Hippocampal formation (tissue), 2 donors: ENCODE results near the gene VEGFD.

Source experiments
- DNase-seq, 2 donors: peaks; one replicate each; lab custom pipeline; 2025; lab: John Stamatoyannopoulos, UW

Gene VEGFD

DNA sequence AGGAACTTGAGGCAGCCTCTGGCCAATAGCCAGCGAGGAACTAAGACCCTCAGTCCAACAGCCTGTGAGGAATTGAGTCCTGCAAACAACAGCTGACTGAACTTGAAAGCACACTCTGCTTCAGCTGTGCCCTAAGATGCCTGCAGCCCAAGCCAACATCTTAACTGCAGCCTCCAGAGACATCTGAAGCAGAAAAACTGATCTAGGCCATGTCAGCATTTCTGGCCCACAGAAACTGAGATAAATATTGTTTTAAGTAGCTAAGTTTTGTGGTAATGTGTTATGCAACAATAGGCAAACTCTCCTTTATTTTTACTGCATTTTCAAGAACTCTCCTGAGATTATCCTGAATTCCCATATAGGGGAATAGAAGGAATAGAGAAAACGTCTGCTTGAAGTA, 24.5 kb downstream of the VEGFD start:
- DNase-seq: no peak

DNA sequence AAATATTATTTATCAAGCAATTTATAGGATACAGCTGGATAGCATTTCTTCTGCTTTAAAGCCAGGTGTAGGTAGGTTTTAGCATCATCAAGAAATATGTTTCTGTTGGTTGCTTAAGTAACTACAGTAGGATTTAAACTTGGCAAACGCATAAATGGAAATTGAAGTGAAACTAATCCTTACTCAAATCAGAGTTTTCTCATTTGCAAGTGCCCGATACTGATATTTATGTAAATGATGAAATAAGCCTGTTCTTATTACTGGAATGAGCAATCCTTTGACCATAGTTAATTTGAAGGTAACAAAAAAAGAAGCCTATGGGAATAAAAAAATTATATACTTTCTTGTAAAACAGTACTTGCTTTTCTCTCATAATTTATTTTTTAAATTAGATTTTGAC, 25.7 kb downstream of the VEGFD start:
- no peak for DNase-seq

DNA sequence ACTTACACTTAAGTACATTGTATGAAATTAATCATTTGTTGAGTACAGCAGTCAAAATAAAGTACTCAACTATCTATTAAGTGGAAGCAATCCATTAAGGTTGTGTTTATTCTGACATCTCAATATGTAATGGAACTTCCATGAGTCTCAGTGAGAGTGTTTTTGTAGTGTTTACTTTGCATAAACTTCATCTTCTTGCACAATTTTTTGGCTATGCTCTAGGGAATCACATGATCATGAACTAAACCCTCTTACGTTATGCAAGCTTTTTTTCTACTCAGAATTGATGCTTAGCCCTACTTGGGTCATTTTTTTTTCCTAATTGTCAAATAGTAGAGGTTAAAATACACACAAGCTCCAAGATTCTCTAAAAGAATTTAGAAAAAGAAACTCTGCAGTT, 27.8 kb downstream of the VEGFD start:
- no peak for DNase-seq

DNA sequence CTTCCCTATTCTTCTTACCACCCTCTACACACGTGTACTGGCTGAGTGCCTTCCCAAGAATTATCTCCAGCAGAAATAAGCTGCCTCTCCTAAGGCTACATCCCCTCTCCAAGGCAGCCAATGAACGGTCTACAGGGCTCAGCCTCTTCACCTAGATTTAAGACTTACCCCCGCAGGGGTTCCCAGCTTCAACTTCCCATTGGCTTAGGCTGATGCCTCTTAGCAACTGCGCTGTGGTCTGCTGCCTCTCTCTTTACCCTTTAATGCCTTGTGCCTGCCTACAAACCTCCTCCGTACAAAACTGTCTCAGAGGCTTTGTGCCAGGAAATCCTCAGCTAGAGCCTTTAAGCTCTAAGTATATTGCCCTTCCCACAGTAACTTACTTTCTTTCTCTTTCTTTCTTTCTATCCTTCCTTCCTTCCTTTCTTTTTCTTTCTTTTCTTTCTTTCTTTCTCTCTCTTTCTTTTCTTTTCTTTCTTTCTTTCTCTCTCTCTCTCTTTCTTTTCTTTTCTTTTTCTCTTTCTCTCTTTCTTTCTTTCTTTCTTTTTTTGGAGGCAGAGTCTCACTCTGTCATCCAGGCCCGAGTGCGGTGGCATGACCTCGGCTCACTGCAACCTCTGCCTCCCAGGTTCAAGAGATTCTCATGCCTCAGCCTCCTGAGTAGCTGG, 33.8 kb downstream of the VEGFD start:
- DNase-seq: no peak

DNA sequence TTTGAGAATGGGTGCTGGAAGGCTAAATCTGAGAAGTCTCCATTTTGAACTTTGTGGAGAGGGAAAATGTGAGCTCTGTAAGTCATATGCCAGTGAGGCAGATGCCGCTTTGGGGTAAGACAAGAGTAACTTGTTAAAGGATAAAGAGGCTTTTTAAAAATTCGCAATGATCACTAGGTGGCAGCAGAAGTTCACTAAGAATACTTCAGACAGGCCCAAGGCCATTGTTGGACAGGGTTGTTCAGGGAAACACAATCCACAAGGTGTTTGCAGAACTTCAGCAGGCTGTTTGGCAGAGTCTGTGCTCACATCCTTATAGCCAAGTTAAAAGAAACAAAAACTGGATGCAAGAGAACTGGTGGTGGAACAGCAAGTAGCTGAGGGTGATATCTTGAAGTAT, 35.2 kb downstream of the VEGFD start:
- DNase-seq: peak; percentile 7 to 52

DNA sequence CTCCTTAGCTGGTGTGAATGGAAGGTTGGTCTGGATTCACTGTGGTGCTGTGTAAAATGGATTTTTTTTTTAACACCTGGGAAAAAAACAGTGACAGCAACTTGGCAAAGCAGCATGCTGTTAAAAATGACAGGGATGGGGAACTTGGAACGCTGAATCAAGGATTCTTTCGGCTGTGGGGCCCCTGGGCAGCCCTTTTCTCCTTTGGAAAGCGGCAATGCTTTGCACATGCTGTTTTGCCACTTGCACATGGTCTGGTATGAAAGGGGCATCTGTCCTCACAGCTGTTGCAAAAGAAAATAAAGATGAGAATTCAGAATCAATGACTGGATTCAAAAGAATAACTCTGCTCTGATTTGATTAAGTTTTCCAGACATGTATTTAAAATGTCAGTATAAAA, 38.2 kb downstream of the VEGFD start:
- DNase-seq: no peak

DNA sequence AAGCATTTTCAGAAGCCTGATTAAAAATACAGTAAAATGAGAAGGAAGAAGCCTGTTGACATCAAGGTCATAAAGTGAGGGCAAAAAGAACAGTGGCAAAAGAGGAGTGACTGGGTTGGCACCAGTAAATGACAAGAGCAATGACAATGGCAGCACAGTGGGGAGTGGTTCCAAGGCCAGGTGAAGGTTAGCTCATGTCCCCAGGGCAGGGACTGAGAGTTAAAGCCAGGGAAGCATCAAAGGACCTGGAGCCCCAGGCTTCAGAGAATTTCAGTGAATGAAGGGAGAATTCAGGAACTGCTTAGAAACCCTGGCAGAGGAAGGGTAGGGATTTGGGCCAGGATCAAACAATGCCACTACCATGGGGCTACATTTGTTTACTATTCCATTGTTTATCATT, 40.1 kb downstream of the VEGFD start:
- DNase-seq: no peak

DNA sequence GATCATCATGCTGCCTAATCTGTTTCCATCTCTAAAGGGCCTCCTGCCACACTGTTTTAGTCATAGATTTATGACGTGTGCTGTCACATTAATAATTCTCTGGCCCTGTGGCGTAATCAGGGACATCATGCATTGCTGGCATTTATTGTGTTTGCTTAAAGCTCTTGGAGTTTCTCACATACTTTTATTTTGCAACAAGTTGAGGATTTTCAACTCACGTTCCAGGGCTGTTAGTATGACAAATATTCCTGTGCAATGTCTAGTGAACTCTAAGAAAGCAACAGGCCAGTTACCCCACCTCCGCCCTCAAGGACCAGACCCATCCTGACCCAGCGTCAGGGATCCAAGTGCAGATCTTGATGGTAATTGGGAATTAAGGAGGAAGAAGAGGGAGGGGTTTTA, 41.1 kb downstream of the VEGFD start:
- DNase-seq: no peak

DNA sequence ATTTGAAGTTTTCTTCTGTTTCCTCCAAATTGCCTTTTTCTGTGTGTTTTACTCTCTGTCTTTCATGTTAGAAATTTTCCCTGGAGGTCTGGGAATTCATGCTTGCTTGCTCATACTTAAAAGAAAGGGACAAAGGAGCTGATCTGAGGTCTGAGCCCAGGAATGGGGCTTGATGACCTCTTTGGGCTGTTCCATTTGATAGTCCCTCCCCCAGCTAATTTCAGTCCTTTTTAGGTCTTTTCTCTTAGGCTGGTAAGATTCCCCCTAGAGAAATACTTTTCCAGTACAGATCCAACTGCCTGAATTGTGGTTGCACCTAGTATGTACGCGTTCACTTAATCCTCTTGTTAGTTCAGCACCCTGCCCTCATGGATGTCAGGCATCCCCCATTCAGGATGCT, 43.3 kb downstream of the VEGFD start:
- DNase-seq: no peak

DNA sequence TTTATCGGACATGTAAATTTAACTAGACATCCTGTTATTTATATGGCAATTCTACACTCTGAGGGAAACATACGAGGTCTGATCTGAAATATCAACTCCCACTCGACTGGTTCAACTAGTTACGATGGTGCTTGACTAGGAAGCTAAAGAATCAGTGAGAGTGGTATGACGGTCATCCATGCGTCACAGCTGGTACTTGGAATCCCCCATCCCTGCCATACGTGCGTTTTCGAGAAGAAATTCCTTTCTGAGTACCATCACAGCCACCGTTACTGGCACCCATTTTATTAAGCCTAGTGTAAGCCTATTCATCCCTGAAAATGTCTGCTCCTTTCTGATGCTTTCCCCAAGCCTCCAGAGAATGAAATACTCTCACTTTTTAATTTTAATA, 48.2 kb downstream of the VEGFD start:
- no peak for DNase-seq

DNA sequence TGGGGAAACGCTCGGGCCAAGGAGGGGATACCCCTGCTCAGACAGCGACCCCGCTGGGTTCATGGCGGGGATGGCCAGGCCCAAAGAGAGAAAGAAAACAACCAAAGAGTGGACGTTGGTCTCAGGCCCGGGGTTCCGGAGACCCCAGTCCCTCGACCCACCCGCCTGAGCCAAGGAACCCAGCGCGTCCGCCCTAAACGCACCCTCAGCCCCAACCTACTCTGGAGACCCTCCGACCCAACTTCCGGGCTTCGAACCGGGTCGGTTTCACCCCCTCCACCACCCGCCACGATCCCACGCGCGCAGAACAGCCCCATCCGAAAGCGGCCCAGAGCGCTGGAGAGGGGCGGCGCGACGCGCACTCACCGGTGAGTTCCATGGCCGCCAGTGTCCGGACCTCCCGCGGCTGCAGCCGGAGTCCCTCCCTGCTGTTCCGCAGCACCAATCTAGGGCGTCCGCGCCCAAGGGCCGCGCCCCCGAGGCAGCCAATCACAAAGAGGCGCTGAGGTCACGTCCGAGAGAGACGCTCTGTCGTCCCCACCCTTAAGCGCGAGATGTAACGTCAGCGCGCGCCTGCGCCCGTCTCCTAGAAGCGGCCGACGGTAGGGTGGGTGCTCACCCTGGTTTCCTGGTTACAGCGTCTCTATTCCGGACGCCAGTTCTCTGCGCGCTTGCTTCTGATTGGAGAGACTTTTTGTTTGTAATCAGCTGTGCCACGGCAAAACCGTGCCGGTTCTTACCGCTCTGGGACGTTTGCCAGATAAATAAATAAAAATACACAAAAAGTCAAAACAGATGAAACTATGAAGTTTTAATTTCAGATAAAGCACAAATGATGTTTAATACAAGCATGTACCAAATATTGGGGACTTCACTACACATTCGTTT, 48.8 kb downstream of the VEGFD start, which contains the start of gene PIGA:
Gene PIGA, minus strand, starts transcription at position 389 of the 888 bp plus-strand sequence. CDS start 3,593 bp downstream, outside the sequence.
- DNase-seq: peak; percentile 86 to 87

DNA sequence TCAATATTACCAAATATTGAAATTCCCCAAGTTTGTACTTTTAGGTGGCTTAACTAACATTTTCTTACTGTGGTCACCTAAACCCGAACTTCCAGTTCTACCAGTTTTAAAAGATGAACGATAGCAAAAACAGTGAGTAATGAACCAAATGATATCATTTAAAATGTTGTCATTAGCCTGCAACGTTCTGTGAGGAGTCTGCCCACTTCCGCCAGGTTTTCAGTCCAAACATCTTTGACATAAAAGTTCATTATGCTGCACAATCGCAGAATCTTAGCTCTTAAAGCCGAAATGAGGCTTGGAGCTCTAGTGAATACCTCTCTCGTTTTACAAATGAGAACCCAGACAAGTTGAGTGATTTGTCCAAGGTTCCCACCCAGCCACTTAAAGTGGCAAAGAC, 49.7 kb downstream of the VEGFD start:
- no peak for DNase-seq

DNA sequence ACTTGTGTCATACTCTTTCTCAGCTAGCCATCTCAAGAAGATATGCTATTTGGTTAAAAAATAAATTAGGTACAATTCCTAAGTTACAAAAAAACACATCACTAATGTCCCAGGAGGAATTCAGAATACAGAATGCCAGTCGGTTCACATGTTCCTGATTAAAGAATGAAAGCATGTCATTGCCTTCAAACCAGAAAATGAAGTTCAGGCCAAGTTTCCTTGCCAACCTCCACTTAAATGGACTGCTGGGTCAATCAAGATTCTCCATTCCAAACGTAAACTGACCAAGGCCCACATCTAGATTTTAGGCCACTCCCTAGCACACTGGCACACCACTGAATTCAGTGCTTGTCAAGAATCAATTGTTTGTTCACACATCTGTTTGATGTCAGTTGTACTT, 55.4 kb downstream of the VEGFD start:
- no peak for DNase-seq

DNA sequence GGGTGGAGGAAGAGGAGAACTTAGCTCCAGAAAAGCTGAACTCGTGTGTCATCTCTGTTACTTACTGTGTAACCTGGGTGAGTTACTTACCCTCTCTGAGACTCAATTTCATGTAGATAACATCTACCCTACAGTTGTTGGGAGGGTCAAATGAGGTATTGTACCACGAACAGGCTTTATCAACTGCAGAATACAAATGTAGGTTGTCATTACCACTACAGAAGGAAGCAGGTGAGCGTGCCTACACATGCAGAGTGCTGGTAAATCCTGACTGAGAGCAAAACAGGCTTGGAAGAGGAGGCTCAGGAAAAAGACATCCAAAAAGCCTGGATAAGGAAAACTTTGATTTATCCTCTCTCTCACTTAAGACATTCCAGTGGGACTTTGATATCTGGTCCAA, 56.1 kb downstream of the VEGFD start:
- DNase-seq: no peak

DNA sequence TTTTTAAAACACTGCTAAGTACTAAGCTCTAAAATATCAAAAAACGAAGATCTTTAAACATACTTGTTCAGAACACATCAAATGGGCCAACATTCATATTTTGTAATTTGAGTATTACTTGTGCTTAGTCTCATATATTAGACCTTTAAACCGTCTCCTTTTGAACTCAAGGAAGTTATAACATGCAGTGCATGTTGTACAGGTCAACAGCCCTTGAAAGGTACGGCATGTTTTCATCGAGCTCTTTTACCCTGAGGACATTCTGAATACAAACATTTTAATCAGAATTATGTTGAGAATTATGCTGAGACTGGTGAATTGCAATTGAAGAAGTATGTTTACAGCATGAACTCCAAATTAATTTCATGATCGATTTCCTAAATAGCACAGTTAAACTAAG, 61.7 kb downstream of the VEGFD start:
- DNase-seq: no peak

DNA sequence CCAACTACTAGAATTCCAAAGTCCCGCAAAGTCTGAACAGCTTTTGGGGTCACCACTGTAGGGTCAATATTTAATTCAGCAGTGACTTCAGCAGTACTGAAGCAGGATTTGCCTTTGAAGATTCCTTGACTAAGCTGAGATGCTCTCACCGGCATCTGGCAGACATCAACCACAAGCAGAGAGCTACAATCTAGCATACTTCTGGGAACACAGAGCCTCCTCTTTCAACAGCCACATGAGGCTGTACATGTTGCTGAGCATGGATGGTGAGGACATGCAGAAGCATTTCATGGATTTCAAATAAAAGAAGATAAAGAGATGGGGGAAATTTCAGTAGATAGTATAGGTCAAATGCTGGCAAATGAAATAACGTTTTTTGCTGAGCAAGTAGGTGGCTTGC, 62.1 kb downstream of the VEGFD start:
- DNase-seq: no peak

DNA sequence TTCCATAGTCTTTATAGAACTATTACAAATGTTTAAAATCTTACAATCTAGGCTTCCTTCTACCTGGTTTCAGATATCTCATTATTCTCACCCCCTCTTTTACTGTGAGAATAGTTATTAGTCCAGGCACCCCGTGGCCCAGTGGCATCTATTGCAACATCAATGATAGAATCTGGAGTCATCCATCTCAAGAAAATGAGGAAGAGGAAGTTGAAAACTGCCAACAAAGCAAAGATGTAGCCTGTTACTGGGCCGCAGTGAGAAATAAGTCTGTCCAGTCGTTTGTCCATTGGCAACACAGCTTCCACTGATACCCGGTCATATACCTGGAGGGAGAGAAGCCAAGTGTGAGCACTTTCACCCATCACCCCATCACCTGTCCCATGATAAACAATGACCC, 62.8 kb downstream of the VEGFD start:
- peak in 1 of 2 donors; percentile 2 for DNase-seq

DNA sequence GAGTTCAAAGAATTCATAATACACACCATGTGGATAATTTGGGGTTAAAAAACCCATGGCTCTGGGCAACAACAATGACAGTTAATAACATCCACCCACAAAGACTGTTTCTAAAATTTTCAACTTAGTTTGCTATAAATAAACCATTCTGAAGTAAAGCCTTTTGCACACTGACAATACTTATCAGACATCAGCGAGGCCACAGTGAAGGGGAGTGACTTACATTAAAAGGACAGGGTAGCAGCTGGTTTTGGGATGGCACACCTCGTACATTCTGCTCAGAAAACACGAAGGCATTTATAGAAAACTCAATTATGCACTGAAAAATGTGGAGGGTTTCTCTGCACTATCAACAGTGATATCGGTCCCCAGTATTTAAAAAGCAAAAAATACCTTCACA, 63.9 kb downstream of the VEGFD start:
- DNase-seq: no peak

DNA sequence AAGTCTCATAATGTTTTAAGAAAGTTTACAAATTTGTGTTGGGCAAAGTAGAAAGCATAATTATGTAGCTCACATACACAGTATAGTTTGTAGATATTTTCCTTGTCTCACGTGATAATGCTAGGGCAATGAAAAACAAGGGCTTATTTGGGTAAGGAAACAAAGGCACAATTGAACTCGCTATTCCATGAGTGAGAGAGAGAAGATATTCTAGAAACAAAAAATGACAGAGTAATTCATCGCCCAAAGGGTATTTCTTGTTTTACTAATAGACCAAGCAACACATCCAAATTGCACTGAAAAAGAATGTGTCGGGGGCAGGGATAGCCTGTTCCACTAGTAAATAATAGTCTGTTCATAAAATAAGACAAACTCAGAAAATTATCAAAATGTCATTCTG, 65.1 kb downstream of the VEGFD start:
- peak in 1 of 2 donors; percentile 54 for DNase-seq

DNA sequence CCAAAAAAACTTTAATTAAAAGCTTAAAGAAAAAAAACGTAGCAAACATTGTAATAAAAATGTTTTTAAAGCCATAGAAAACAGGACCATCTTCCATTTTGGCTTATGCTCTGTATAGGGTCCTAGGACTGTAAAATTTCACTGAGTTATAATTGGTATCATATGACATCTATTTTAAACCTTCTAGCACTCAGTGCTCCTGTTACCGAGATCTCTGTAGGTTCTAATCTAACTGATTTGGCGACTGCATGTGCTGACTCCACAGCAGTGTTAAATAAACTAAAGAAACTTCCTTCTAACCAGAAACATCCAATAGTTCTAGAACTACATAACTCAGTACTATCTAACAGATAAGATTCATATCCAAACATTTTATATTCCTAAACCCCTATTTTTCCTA, 68.7 kb downstream of the VEGFD start, which contains the start of gene ASB11:
Gene ASB11, minus strand, starts transcription at position 132 of the 400 bp plus-strand sequence. Its CDS starts 35 bp downstream, at position 97.
- DNase-seq: no peak

DNA sequence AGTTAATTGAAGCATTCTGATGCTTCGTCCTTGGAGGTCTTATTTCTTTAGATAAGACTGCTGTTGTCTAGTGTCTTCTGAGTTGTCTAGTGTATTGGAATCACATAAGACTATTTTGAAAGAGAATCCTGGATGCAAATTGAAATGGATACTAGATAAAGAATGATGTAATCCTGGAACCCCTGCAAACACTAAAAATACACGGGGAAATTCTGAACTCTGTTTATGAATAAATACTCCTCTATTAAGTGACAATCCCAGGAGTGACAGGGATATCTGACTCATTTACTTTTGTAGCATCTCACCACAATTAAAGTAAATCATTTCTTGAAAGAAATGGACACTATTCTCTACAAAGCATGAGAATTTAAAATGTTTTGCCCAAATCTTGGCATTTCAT, 69.7 kb downstream of the VEGFD start:
- no peak for DNase-seq

DNA sequence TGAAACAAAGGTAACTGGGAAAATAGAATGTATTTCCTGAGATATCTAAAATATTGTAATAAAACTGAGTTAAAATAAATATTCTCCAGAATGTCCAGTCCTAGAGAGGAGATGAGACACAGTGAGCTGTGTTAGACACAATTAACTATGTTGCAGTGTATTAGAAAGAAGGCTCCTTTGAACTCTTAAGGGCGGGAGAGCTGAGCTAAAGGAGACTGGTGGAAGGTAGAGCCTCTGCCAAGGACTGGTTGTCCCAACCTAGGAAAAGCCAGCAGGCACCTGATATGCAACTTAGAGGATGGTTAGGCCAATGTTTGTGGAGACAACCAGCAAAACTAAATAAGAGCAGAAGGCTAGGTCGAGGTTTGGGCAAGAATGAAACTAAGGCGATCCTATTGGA, 73.1 kb downstream of the VEGFD start:
- DNase-seq: no peak

DNA sequence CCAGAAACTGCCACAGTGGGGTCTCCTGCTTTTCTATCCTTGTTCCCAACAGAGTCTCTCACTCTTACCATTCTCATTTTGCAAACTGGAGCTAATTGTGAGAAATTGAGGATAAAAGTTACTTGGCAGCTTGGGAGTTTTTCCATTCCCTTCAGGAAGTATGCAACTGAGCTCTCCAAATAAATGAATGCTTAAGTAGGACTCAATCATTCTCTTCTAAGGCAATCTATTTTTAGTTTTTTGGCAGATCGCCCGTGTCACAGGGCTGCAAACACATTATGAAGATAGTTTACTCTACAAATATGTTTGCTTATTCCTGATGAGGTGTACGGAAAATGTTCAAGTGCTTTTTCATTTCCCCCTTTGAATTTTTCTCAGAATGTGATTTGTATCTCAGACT, 74.1 kb downstream of the VEGFD start:
- DNase-seq: peak in 1 of 2 donors; percentile 34
